Breast epithelium (tissue), 3 donors: ENCODE results near the gene SIK3.

Experiments
- CTCF ChIP-seq, 3 donors: fragments of 450-650 bp; IDR thresholded peaks; one replicate each; pipeline ENCODE4 v1.5.1; 2016 to 2017; ENCODE audit warnings: antibody characterized with exemption in 3 of 3, mild to moderate bottlenecking in 3 of 3, moderate library complexity in 3 of 3
- POLR2A ChIP-seq: fragments of 450-650 bp; IDR thresholded peaks from one replicate; pipeline ENCODE4 v1.6.1; 2016; ENCODE audit warnings: antibody characterized with exemption, mild to moderate bottlenecking, moderate library complexity

GRCh38 chr11:116964269-116964668 lies 134.0 kb downstream of the SIK3 start:
- no peak for TF ChIP-seq CTCF (IDR thresholded peaks at IDR 0.05)
- no peak for TF ChIP-seq POLR2A
